HG03196 (cell line): ENCODE data around the gene GALNT3.
A peak's percentile ranks its signal among the peaks of the same experiment; 100 is the strongest.

ENCODE experiments used
- ATAC-seq: cut with Tn5 transposase; IDR thresholded peaks from one replicate; pipeline ENCODE4 v1.9.1; 2021; ENCODE audit not compliant: unreplicated experiment

The GALNT3 gene

GRCh38 chr2:165746501-165746900, 47.5 kb downstream of the GALNT3 start:
- ATAC-seq = no peak

DNA sequence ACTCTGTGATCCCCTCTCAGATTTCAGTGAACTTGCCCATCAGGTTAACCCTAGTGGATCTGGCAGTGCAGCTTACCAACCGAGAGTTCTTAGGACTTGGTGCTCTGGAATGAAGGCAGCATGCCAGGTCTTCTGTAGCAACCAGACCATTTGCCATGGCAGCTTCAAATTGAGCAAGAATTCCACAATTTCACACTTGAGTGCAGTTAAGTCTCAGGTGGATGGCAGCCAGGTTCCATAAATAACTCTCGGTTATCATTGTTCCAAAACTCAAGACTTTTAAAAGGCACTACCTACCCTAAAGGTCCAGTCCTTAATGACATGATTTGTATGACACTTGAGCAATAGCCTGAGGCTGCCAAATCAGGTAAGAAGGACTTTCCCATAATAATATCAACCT, 48.1 kb downstream of the GALNT3 start:
- ATAC-seq = no peak

GRCh38 chr2:165743442-165743841, 50.6 kb downstream of the GALNT3 start:
- peak; percentile 97 for ATAC-seq

GRCh38 chr2:165725421-165725820, 68.6 kb downstream of the GALNT3 start:
- ATAC-seq = no peak

GRCh38 chr2:165720511-165720910, 73.5 kb downstream of the GALNT3 start:
- no peak for ATAC-seq

DNA sequence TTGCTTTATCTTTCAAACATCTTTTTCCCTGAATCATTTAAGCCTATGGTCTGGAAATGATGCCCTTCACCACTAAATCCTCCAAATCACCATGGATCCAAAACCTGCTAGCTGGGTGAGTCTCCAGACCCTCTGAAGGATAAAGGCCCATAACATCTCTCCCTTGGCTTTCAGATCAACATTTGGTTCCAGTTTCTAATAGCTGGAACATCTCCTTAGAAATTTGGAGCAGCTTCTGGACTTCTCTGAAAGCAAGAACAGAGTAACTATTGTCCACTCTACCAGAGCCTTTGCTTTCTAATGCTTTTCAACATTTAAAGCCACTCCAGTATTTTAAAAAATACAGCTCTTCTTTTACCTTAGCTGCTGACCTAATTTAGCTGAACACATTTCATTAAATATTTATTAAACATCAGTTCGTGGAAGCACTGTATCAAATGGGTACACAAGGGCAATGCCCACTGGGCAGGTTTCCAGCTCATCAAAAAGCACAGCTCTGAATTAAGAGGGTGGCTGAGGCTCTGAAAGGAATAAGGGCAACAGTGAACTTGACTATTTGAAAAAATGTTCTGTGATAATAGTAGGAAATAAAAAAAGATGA, 75.3 kb downstream of the GALNT3 start:
- no peak for ATAC-seq

- no peak for ATAC-seq
Observed at GRCh38 chr2:165716091-165716490, 78.0 kb downstream of the GALNT3 start.

GRCh38 chr2:165706960-165707487, 87.0 kb downstream of the GALNT3 start:
- ATAC-seq = no peak

DNA sequence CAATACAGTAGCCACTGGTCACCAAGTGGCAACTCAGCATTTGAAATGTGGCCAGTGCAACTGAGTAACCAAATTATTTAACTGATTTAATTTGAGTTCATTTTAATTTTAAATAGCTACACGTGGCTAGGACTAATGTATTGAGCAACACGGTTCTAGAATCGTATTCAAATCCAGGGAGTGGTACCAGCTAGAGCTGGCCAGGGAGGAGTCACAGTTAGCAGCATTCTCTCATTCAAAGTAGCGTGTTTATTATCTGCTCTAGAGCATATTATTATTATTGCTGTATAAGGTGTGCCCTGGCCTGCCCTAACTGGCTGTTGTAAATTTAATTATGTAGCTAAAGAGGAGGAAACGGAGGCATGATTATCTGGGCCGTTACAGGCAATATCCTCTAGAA, 92.9 kb downstream of the GALNT3 start:
- no peak for ATAC-seq

DNA sequence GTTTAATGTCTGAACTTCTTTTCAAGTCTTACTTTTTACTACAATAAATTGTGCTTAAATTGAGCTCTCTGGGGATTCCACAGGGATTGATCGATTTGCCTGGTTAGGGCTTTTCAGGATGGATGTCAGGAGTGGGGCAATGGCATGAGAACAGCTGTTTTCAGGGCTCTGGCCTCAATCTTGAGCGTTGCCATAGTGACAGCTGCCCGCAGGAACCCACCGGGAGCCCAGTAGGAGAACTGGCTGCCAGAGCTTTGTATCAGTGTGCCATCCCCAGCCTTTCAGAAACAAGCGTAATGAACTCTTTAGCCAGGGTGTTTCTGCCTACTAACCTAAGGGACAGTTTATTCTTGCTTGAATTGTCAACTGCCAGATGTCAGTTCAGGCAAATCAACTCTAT, 93.5 kb downstream of the GALNT3 start:
- no peak for ATAC-seq

GRCh38 chr2:165699946-165700345, 94.1 kb downstream of the GALNT3 start:
- no peak for ATAC-seq

DNA sequence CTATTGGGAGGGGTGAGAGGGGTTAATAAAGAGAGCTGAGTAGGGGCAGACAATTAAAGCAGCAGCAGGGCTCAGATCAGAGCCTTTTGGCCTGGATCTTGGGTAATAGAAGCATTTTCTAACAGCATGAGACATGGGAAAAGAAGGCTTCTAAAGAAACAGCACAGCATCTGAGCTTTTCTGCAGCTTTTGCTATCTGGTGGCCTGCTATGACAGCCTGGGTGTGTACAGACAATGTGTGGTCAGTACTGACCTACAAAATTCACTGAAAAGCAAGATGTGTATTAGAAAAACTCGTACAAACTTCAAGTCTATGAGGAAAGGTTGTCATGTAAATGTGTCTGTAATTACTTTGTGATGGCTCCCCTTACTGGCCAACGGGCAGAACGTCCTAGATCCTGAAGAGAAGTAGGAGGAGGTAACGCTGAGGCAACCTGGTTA, 95.6 kb downstream of the GALNT3 start:
- ATAC-seq = peak; percentile 63

DNA sequence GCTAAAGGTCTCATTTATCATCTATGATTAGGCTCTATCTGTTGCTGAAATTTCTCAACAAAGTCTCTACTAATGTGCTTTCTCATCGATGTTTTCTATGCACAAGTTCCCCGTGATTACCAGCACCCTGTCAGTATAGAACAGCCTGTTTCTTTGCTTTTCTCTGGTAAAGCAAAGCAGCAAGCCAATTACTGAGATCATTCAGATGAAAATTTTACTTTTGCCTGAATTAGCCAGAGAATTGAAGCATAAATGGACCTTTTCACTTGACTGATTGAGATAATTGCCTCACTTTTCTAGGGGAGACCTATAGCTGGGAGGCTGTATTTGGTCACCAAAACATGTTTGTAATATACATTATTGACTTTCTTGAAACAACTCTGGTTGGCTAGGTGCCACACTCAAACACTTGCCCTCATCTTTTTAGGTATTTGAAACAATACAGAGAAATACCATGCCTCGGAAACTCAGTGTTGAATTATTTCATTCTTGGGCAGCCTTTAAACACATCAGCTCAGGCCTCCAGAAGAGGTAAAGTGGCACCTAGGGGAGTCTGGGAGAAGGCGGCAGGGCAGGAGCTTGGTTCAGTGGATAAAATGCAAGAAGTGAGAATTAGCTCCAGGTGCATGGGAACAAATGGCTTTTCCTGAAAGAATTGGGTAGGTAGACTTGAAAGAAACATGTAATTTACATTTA, 96.2 kb downstream of the GALNT3 start:
- ATAC-seq = no peak
